NCI-H2081 (cell line): ENCODE results near the gene DISP3.

ENCODE experiments used
- DNase-seq, 2 experiments: peaks; one replicate each; lab custom pipeline; 2025; lab: John Stamatoyannopoulos, UW

DISP3 gene

GRCh38 chr1:11515368-11516300 is 36.7 kb downstream of the DISP3 start:
- DNase-seq, result no peak

DNA sequence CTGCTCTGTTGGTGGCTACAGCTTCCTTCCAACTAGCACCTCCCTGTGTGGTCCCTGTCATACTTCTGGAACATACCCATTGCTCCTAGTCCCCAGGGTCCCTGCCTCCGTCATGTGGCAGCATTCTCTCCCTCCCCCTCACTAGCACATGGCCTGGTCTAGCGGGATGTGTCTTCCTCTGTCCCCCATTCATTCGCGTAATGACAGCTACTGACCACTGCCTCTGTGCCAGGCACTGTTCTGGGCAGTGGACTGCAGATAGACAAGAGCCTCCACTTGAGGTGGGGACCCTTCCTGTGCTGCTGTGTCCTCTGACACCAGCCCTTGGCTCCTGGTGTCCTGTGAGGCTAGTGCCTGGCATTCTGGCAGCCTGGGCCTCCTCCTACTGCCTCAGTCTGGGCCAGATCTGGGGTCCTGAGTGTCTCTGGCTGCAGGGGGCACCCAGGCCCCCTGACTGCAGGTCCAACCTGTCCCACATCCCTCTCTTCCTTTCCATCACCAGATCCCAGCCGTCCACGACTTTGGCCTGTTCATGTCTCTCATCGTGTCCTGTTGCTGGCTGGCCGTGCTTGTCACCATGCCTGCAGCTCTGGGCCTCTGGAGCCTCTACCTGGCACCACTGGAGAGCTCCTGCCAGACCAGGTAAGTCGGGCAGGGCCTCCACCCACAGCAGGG is 38.1 kb downstream of the DISP3 start:
- DNase-seq, result no peak

DNA sequence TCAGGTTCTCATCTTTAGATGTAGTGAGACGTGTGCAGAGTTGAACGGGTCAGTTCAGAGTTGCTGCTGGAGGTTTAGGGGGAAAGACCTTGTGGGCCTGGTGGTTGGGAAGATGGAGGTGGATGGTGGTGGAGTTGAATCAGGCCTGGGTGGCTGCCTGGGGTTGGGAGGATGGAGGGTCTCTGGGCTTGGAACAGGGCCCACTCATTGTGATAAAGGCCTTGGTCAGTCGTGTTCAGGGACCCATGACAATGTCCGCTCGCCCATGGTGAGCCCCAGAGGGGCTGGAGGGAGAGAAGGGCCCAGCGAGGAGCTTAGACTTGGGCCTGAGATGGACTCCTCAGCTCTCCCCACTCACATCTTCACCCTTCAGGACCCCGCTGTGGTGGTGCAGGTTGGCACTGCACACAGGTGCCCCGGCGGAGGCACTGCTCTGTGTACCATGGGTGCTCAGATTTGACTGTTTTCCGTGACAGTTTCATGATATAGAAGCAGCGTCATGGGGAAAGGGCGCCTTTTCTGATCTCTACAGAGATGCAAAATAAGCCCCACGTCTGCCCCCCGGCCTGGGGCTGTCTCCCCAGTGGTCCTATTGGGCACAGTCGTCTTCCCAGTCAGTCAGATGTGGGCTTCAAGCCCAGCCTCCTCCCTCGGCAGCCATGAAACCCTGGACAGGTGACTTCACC is 39.2 kb downstream of the DISP3 start:
- no peak for DNase-seq

- no peak for DNase-seq
Observed at GRCh38 chr1:11518791-11519628, 40.1 kb downstream of the DISP3 start.

- DNase-seq, result no peak
Observed at GRCh38 chr1:11519629-11520031, 40.7 kb downstream of the DISP3 start.

- DNase-seq, result no peak
Observed at GRCh38 chr1:11520531-11521233, 41.7 kb downstream of the DISP3 start.

DNA sequence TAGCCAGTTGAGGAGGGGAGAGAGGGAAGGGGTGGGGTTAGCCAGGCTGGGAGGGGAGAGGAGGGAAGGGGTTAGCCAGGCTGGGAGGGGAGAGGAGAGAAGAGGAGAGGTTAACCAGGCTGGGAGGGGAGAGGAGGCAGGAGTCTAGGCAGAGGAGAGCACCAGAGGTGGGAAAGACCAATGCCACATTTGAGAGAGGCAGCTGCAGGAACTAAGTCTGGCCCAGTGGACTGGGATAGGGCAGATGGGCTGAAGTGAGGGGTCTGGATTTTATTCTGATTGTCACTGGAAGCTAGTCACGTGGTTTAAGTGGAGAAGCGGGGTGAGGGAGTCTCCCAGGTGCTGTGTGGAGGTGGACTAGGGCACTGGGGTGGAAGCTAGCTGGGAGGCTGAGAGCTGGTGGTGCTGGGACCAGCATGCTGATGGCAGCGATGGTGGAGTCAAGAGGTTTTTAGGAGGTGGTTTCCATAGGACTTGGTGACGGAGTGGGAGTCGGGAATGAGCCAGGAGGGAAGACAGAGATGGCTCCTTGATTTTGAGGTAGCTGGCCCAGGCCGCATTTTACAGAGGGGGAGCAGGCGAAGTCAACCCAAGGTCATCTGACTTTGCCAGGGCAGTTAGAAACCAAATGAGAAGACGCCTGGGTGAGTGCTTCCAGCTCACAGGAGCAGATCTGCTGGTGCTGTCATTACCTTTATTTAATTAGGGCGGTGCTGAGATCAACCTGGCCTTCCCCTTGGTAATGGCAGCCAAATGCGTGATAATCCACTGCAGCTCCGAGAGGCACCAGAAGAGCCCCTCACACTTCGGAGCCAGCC is 42.8 kb downstream of the DISP3 start:
- no peak for DNase-seq

DNA sequence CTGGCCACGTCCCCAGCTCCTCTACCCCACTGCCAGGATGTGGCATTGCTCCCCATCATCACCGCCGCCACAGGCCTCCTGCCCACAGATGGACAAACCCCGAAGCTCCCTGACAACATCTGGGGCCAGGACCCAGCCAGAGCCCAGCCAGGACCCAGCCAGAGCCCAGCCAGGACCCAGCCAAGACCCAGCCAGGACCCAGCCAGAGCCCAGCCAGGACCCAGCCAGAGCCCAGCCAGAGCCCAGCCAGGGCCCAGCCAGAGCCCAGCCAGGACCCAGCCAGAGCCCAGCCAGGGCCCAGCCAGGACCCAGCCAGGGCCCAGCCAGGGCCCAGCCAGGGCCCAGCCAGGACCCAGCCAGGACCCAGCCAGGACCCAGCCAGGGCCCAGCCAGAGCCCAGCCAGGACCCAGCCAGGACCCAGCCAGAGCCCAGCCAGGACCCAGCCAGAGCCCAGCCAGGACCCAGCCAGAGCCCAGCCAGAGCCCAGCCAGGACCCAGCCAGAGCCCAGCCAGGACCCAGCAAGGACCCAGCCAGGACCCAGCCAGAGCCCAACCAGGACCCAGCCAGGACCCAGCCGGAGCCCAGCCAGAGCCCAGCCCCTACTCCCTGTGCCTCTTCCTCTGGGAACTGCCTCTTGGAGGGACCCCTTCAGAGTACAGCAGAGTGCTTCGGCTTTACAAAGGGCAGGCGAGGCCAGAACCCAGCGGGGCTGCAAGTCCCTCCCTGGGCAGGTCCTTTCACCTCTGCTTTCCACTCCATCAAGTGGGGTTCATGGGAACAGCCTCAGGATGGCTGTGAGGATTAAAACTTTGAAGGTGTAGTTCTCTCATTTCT is 43.7 kb downstream of the DISP3 start:
- no peak for DNase-seq

DNA sequence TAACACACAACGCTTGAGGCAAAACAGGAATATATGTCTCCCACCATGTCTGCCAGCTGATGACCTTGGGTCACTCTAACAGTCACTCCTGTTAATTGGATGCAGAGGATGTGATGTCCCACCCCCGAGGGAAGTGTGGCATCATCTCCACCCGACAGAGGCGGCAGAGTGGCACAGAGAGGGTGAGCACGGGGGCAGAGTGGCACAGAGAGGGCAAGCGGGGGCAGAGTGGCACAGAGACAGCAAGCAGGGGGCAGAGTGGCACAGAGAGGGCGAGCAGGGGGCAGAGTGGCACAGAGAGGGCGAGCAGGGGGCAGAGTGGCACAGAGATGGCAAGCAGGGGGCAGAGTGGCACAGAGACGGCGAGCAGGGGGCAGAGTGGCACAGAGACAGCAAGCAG is 44.3 kb downstream of the DISP3 start:
- DNase-seq, result no peak

GRCh38 chr1:11523746-11524464 is 45.0 kb downstream of the DISP3 start:
- no peak for DNase-seq

DNA sequence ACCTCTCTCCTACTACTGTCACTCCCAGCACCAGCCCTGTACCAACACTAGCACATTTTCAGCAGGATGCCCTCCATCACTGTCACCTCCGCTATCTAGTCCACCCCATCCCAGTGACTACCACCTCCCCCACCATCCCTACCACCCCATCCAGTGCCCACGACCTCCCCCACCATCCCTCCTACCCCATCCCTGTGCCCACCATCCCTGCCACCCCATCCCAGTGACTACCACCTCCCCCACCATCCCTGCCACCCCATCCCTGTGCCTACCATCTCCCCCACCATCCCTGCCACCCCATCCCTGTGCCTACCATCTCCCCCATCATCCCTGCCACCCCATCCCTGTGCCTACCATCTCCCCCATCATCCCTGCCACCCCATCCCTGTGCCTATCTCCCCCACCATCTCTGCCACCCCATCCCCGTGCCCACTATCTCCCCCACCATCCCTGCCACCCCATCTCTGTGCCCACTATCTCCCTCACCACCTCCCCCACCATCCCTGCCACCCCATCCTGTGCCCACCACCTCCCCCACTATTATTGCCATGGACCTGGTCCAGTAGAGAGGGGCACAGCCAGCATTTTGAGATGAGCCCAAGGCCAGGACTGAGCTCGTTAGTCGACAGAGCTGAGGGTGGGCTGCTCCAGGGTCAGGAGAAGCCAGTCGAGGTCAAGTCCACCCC is 45.7 kb downstream of the DISP3 start:
- DNase-seq, result no peak

DNA sequence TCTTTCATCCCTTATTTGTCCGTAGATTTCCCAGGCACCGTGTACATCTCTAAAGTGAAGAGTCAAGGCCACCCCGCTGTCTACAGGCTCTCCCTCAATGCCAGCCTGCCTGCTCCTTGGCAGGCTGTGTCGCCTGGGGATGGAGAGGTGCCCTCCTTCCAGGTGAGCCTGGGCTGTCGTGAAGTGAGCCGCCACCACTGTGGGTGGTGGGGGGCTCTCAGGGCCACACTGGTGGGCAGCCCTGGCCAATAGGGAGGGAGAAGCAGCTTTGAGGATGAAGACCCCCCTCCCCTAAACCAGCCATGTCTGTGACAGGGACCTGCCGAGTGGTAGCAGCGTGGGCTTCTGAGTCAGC is 46.2 kb downstream of the DISP3 start:
- DNase-seq, result no peak

GRCh38 chr1:11525516-11525915 is 46.6 kb downstream of the DISP3 start:
- no peak for DNase-seq

DNA sequence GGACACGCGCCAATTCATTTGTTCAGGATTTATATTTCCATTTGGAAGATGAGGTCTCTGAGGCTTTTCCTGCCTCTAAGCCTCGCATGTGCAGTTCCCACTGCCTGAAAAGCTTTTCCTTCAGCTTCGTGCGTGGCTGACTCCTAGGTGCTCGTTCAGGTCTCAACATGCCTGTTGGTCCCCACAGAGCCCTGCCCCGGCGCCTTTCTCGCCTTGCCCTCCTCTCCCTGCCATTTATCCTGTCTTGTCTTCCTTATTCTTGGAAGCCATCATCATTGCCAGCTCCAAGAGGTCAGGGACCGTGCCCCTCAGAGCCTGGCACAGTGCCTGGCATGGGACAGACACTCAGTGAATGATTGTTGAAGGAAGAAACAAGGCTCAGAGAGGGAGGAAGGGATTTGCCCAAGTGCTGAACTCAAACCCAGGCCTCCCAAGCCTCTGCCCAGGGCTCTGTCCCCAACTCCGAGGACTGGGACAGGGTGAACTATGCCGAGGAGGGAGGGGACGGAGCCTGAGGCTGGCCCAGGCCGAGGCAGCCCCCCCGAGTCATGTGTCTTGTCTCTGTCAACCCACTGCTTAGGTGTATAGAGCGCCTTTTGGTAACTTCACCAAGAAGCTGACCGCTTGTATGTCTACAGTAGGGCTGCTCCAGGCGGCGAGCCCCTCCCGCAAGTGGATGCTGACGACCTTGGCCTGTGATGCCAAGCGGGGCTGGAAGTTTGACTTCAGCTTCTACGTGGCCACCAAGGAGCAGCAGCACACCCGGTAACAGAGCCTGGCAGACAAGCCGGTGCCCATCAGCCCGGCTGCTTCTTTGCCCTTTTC is 47.3 kb downstream of the DISP3 start:
- no peak for DNase-seq

- DNase-seq, result no peak
Observed at GRCh38 chr1:11527541-11528452, 48.8 kb downstream of the DISP3 start.

- no peak for DNase-seq
Observed at GRCh38 chr1:11528611-11529261, 49.8 kb downstream of the DISP3 start.
